PC-3 (cell line): ENCODE data around the gene TIMM17B. TPM values are rescaled to one million over a fixed set of nuclear protein-coding genes. Genes with fewer than 3 reads are reported as not detected.
A peak's percentile ranks its signal among the peaks of the same experiment; 100 is the strongest.

Source experiments
- ATAC-seq: fragments of 200-7000 bp; cut with Tn5 transposase; 2 replicates; pipeline ENCODE4 v1.9.1; 2020; ENCODE audit warnings: mild to moderate bottlenecking, moderate library complexity
- BruUV-seq: library from RNA; stranded (reverse); fragments of 400-500 nt; replicated peaks from 2 replicates; lab custom pipeline; 2021; lab: Mats Ljungman, UMichigan
- CTCF ChIA-PET: fragments of 300-600 bp; sonication (Branson Sonifier 250); formaldehyde crosslinking; loops from one replicate; lab custom pipeline; 2022; ENCODE audit warnings: antibody characterized with exemption; lab: Charles Lee
- POLR2A ChIA-PET: fragments of 300-600 bp; sonication (Branson Sonifier 250); formaldehyde crosslinking; loops from one replicate; lab custom pipeline; 2022; ENCODE audit warnings: antibody characterized with exemption; ENCODE audit not compliant: unreplicated experiment; lab: Charles Lee
- DNase-seq: peaks from one replicate; pipeline ENCODE4 v3.0.0-alpha.2; 2015
- H2AFZ ChIP-seq: fragments of 300-600 bp; sonication (generic); 2 replicates; pipeline ENCODE4 v1.6.0; 2016; ENCODE audit warnings: antibody characterized with exemption, low read length
- H3F3A ChIP-seq: fragments of 300-600 bp; sonication (generic); one replicate; pipeline ENCODE4 v1.6.0; 2017; ENCODE audit warnings: antibody characterized with exemption, low read length, control low read depth, mild to moderate bottlenecking; ENCODE audit not compliant: unreplicated experiment
- H3K27ac ChIP-seq: fragments of 300-600 bp; sonication (generic); 2 replicates; pipeline ENCODE4 v1.5.1; 2016; ENCODE audit warnings: mild to moderate bottlenecking, low read length
- H3K27me3 ChIP-seq: fragments of 300-600 bp; sonication (generic); 2 replicates; pipeline ENCODE4 v1.6.1; 2016; ENCODE audit warnings: low read length, mixed read lengths
- H3K36me3 ChIP-seq: fragments of 300-600 bp; sonication (generic); 2 replicates; pipeline ENCODE4 v1.6.1; 2016; ENCODE audit warnings: low read depth, mixed run types, low read length, mixed read lengths
- H3K4me1 ChIP-seq: fragments of 300-600 bp; sonication (generic); 2 replicates; pipeline ENCODE4 v1.5.1; 2016; ENCODE audit warnings: low read length; ENCODE audit not compliant: insufficient read depth
- H3K4me2 ChIP-seq: fragments of 300-600 bp; sonication (generic); 2 replicates; pipeline ENCODE4 v1.6.0; 2016; ENCODE audit warnings: low read length
- H3K4me3 ChIP-seq: fragments of 300-600 bp; sonication (generic); 2 replicates; pipeline ENCODE4 v1.5.1; 2016; ENCODE audit warnings: mild to moderate bottlenecking, low read length, mixed read lengths
- H3K79me2 ChIP-seq: fragments of 300-600 bp; sonication (generic); 2 replicates; pipeline ENCODE4 v1.6.1; 2017; ENCODE audit warnings: low read length, mixed read lengths
- H3K9ac ChIP-seq: fragments of 300-600 bp; sonication (generic); 2 replicates; pipeline ENCODE4 v1.6.0; 2016; ENCODE audit warnings: mild to moderate bottlenecking, low read length
- H3K9me2 ChIP-seq: fragments of 300-600 bp; sonication (generic); replicated peaks from 2 replicates; pipeline ENCODE4 v1.6.1; 2016; ENCODE audit warnings: mixed run types, low read length, mixed read lengths
- H3K9me3 ChIP-seq: fragments of 300-600 bp; sonication (generic); 2 replicates; pipeline ENCODE4 v1.6.1; 2016; ENCODE audit warnings: low read length, mixed read lengths
- H4K20me1 ChIP-seq: fragments of 300-600 bp; sonication (generic); 2 replicates; pipeline ENCODE4 v1.6.1; 2016; ENCODE audit warnings: low read length, mixed read lengths
- CTCF ChIP-seq: fragments of 300-600 bp; sonication (generic); conservative IDR thresholded peaks from 2 replicates; pipeline ENCODE4 v1.5.1; 2017; ENCODE audit warnings: antibody characterized with exemption, low read depth, mild to moderate bottlenecking, low read length
- EZH2 ChIP-seq: fragments of 300-600 bp; sonication (generic); IDR thresholded peaks from one replicate; pipeline ENCODE4 v1.6.1; 2017; ENCODE audit warnings: antibody characterized with exemption, mild to moderate bottlenecking, low read length; ENCODE audit not compliant: unreplicated experiment
- EZH2phosphoT487 ChIP-seq: fragments of 300-600 bp; sonication (generic); IDR thresholded peaks from 2 replicates; pipeline ENCODE4 v1.6.1; 2018; ENCODE audit warnings: mild to moderate bottlenecking, antibody characterized with exemption, low read length, borderline replicate concordance
- intact Hi-C: fragments of 100-400 bp; cut with micrococcal nuclease; formaldehyde crosslinking; loops from 2 replicates; pipeline ENCODE4 v1.9.0; 2023
- total RNA-seq: library from RNA; depleted of rRNA; stranded (reverse); fragments of >200 nt; gene quantifications from 2 replicates; pipeline ENCODE4 v1.2.3, GENCODE V29; 2014

The TIMM17B gene
- total RNA-seq, 1 experiment from 2014 or later = 101 TPM

- ATAC-seq = peak; percentile 83
- Histone ChIP-seq H3K9ac (peak within 1 kb of the TSS; percentile 75), H3K9me3 (no peaks in the 10 kb centered on the region), H4K20me1 (no peaks in the 10 kb centered on the region), H2AFZ (peak within 1 kb of the TSS; percentile 57), H3K27ac (no peak within 1 kb of the TSS), H3K79me2 (peaks cover 29% of the 10 kb centered on the region), H3K9me2 (no peaks in the 10 kb centered on the region), H3K36me3 (peaks cover 13% of the 10 kb centered on the region; the same call in 1 of the 2 replicates), H3K27me3 (no peaks in the 10 kb centered on the region), H3K4me3 (peak within 1 kb of the TSS; percentile 90), H3K4me1 (peaks cover 13% of the 10 kb centered on the region), H3F3A (no peaks in the 10 kb centered on the region), H3K4me2 (peak within 1 kb of the TSS; percentile 98)
- TF ChIP-seq EZH2 = no peak
- no peak for TF ChIP-seq CTCF
- TF ChIP-seq EZH2phosphoT487 = no peak
- CTCF ChIA-PET = no interaction called here
- peak; percentile 95 for DNase-seq
- BruUV-seq = TSS peak; percentile 18
- intact Hi-C loops = loop anchor here (1.0 to 5.0 kb wide), 3 partner anchors 39 to 156 kb away; partner anchors contain the start of genes GLOD5 and OTUD5
- POLR2A ChIA-PET = no interaction called here
These were observed 21.2 kb upstream of the TIMM17B start, which contains the start of gene PIM2 for GRCh38 chrX:48918643-48919340. Gene PIM2 (minus strand): TSS chrX:48919024. CDS start chrX:48918834, 190 bp downstream.

- ChIA-PET CTCF (no interaction called here), POLR2A (no interaction called here)
- Histone ChIP-seq H4K20me1 (no peaks in the 10 kb centered on the region), H3K4me1 (peaks cover 13% of the 10 kb centered on the region), H3K4me2 (peak overlapping the region; percentile 98), H3K79me2 (peaks cover 29% of the 10 kb centered on the region), H3K36me3 (peaks cover 11% of the 10 kb centered on the region; the same call in 1 of the 2 replicates), H3K9me3 (no peaks in the 10 kb centered on the region), H3K9ac (peak overlapping the region; percentile 75), H3K27ac (no peak overlapping the region), H3K27me3 (no peaks in the 10 kb centered on the region), H3K4me3 (peak overlapping the region; percentile 90), H2AFZ (peak overlapping the region; percentile 48; the same call in 1 of the 2 replicates), H3K9me2 (no peaks in the 10 kb centered on the region), H3F3A (no peaks in the 10 kb centered on the region)
- ATAC-seq (peak; percentile 7; the same call in 1 of the 2 replicates), DNase-seq (no peak)
- TF ChIP-seq EZH2phosphoT487 (no peak), CTCF (no peak), EZH2 (no peak)
- no TSS peak for BruUV-seq
- intact Hi-C loops = loop anchor here (5.0 kb wide), 2 partner anchors 39 to 156 kb away; partner anchors contain the start of genes GLOD5 and OTUD5
These were observed 20.7 kb upstream of the TIMM17B start for GRCh38 chrX:48918301-48918642.
